Adipocyte (in vitro differentiated cells): ENCODE measurements around the gene ZBTB49.

Source experiments
- DNase-seq: peaks from one replicate; pipeline ENCODE4 v3.0.0-alpha.2; 2015; ENCODE audit warnings: low read depth
- H3K27me3 ChIP-seq: replicated peaks from 2 replicates; pipeline ENCODE4 v1.7.0; 2013; ENCODE audit warnings: mild to moderate bottlenecking, low read length, moderate library complexity; ENCODE audit not compliant: control insufficient read depth, insufficient read depth
- H3K36me3 ChIP-seq: 2 replicates; pipeline ENCODE4 v1.7.0; 2013; ENCODE audit warnings: low read length, mild to moderate bottlenecking, moderate library complexity; ENCODE audit not compliant: control insufficient read depth, insufficient read depth, severe bottlenecking
- H3K4me1 ChIP-seq: 2 replicates; pipeline ENCODE4 v1.7.0; 2013; ENCODE audit warnings: mild to moderate bottlenecking, low read length, moderate library complexity; ENCODE audit not compliant: control insufficient read depth, insufficient read depth
- H3K4me3 ChIP-seq: 2 replicates; pipeline ENCODE4 v1.7.0; 2013; ENCODE audit warnings: mild to moderate bottlenecking, low read length, moderate library complexity
- H3K9ac ChIP-seq: 2 replicates; pipeline ENCODE4 v1.7.0; 2013; ENCODE audit warnings: mild to moderate bottlenecking, low read length, moderate library complexity
- H3K9me3 ChIP-seq: 2 replicates; pipeline ENCODE4 v1.7.0; 2013; ENCODE audit warnings: mild to moderate bottlenecking, low read length, moderate library complexity; ENCODE audit not compliant: control insufficient read depth

Gene ZBTB49

DNA sequence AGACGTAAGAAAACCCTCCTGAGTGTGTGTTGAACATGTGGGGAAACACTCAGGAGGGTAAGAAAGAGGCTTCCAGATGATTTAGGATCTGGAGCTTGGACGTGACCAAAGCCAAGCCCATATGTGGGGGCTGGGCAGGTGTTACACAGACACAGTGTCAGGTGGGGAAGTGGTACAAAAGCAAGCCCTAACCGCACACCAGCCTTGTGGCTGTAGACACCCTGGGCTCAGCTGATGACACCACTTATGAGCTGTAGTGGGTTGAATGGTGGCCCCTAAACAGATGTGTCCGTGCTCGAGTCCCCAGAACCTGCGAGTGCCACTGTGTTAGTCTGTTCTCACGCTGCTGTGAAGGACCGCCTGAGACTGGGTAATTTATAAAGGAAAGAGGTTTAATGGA is 71.8 kb downstream of the ZBTB49 start:
- H3K36me3 ChIP-seq, result no peaks in the 10 kb centered on the region
- H3K27me3 ChIP-seq, result peaks cover 69% of the 10 kb centered on the region
- H3K9me3 ChIP-seq, result peaks cover 6% of the 10 kb centered on the region
- H3K4me3 ChIP-seq, result no peak overlapping the region
- no peak overlapping the region for H3K9ac ChIP-seq
- DNase-seq, result no peak
- H3K4me1 ChIP-seq, result no peaks in the 10 kb centered on the region

DNA sequence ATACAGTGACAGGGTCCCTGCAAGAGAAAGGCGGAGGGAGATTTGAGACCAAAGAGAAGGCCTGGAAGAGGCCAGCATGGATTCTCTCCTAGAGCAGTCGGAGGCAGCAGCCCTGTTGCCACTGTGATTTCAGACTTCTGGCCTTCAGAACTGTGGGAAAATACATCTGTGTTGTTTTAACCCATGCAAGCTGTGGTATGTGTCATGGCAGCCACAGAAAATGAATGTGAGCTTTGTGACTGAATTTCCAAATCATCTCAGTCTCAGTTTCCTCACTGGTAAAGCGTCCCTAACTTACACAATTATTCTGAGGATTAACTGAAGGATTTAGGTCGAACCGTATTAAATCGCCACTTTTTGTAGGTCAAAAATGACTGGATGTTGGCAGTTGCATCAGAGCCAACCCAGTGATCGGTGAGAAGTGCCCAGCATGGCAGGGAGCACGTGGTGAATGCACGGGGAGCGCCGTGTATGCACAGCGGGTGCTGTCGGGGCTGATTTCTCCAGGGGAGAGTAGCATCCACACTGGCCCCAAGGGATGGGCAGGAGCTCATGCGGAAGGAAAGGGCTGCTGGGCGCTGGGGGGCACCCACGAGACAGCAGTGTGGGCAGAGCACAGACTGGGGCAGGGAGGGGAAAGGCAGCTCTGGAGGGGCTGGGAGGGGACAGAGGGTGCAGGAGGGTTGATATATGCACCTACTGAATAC is 73.1 kb downstream of the ZBTB49 start:
- H3K36me3 ChIP-seq, result no peaks in the 10 kb centered on the region
- no peak overlapping the region for H3K9ac ChIP-seq
- peaks cover 62% of the 10 kb centered on the region for H3K27me3 ChIP-seq
- H3K4me1 ChIP-seq, result no peaks in the 10 kb centered on the region
- H3K9me3 ChIP-seq, result peaks cover 6% of the 10 kb centered on the region
- no peak overlapping the region for H3K4me3 ChIP-seq
- peak; percentile 7 for DNase-seq

DNA sequence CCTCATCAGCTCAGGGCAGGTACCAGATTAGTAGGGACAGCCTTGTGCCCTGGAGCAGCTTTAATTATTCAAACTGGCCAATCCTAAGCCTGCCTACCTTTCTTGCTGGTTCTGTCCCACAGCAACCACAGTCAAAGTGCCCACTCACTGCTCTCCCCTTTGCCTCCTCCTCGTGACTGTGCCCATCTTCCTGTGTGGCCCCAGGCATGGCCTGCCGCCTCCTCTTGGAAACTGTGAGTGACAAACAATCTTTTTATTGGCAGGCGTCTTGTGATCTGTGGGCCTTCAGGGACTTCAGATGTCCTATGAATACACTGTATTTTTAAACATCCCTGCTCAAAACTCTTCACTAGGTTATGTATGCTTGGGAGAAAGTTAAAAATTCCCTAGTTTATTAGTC is 74.0 kb downstream of the ZBTB49 start:
- peaks cover 58% of the 10 kb centered on the region for H3K27me3 ChIP-seq
- no peak overlapping the region for H3K4me3 ChIP-seq
- DNase-seq, result no peak
- no peak overlapping the region for H3K9ac ChIP-seq
- H3K36me3 ChIP-seq, result no peaks in the 10 kb centered on the region
- peaks cover 6% of the 10 kb centered on the region for H3K9me3 ChIP-seq
- no peaks in the 10 kb centered on the region for H3K4me1 ChIP-seq

DNA sequence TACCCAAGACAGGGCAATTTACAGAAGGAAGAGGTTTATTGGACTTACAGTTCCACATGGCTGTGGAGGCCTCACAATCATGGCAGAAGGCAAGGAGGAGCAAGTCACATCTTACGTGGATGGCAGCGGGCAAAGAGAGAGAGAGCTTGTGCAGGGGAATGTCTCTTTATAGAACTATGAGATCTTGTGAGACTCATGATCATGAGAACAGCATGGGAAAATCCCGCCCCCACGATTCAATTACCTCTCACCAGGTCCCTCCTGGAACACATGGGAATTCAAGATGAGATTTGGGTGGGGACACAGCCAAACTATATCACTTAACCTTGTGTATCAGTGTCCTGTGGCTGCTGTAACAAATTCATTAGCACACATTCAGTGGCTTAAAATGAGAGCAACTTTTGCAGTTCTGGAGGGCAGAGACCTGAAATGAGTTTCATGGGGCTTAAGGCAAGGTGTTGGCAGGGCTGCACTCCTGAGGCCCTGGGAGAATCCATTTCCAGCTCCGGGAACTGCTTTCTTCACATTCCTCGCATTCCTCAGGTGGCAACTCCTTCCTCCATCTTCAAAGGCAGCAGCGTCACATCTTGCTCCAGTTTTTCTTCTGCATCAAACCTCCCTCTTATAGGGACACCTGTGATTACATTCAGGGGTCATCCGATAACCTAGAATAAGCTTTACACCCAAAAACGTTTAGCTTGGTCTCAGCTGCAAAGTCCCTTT is 74.6 kb downstream of the ZBTB49 start:
- Histone ChIP-seq H3K9ac (no peak overlapping the region), H3K9me3 (peaks cover 6% of the 10 kb centered on the region), H3K4me3 (no peak overlapping the region), H3K4me1 (no peaks in the 10 kb centered on the region), H3K27me3 (peaks cover 58% of the 10 kb centered on the region), H3K36me3 (no peaks in the 10 kb centered on the region)
- DNase-seq, result no peak

DNA sequence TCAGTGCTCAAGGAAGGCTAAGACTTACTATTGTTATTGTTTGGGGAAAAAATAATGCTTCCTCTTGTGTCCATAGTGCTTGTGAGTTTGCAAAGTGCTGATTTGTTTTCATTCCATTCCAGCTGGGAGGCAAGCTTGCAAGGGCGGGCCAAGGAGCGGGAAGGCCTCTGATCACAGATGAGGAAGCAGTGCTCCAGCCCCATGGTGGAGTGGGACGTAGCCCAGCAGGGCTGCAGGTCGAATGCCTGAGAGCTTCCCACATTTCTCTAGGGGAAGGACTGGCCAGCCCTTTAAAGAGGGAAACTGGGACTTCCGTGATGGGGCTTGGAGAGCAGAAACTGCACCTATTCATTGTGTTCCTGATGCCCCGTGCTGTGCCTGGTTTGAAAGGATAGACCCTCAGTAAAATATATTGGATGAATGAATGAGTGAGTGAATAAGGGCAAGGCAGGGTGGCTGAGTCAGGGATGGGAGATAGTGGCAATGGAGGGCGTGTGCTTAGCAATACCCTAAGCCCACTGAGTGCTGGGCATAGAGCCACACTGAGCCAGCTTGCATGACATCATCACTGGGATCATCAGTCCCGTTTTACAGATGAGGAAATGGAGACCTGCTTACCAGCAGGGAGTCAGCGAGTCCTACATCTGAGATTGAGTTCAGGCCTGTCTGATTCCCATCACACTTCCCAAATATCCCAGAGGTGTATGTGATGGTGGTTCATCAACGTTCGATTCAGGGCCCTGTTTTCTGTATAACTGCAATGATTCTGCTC is 78.9 kb downstream of the ZBTB49 start:
- no peaks in the 10 kb centered on the region for H3K4me1 ChIP-seq
- no peak for DNase-seq
- H3K36me3 ChIP-seq, result no peaks in the 10 kb centered on the region
- peaks cover 55% of the 10 kb centered on the region for H3K27me3 ChIP-seq
- H3K9ac ChIP-seq, result no peak overlapping the region
- no peak overlapping the region for H3K4me3 ChIP-seq
- H3K9me3 ChIP-seq, result peaks cover 6% of the 10 kb centered on the region
